Stimulated activated CD8-positive, alpha-beta memory T cell treated with anti-CD3 and anti-CD28 coated beads, Interleukin-7, amount 100 ng/mL, for 1 hour (primary cell): Measurements from ENCODE around the gene PRCP.

Experiments
- DNase-seq, 2 donors: peaks; one replicate each; pipeline ENCODE4 v3.0.0-alpha.2; 2020; ENCODE audit warnings: low read depth in 2 of 2

PRCP gene

GRCh38 chr11:82906931-82907330 lies 6.7 kb upstream of the PRCP start:
- no peak for DNase-seq

GRCh38 chr11:82906236-82906635 lies 6.0 kb upstream of the PRCP start:
- DNase-seq = no peak

- DNase-seq = no peak
These were observed 3.8 kb upstream of the PRCP start for GRCh38 chr11:82903843-82904586.

GRCh38 chr11:82902880-82903279 lies 2.6 kb upstream of the PRCP start:
- no peak for DNase-seq

GRCh38 chr11:82901922-82902485 lies 1.8 kb upstream of the PRCP start:
- DNase-seq = no peak

GRCh38 chr11:82901165-82901921 lies 1.1 kb upstream of the PRCP start, which contains the start of gene DDIAS:
DDIAS (plus strand) TSS chr11:82901736; CDS start chr11:82914739, 13,003 bp downstream.
- peak; percentile 81 to 87 for DNase-seq

GRCh38 chr11:82899957-82900276 lies 313 bp downstream of the PRCP start:
- no peak for DNase-seq

GRCh38 chr11:82899186-82899820 lies 927 bp downstream of the PRCP start:
- DNase-seq = no peak

- no peak for DNase-seq
These were observed 2.0 kb downstream of the PRCP start for GRCh38 chr11:82898241-82898640.

GRCh38 chr11:82896183-82896582 lies 4.0 kb downstream of the PRCP start:
- DNase-seq = no peak

- DNase-seq = no peak
These were observed 4.7 kb downstream of the PRCP start for GRCh38 chr11:82895437-82896091.

- DNase-seq = no peak
These were observed 7.5 kb downstream of the PRCP start for GRCh38 chr11:82892611-82893169.

- no peak for DNase-seq
These were observed 9.3 kb downstream of the PRCP start for GRCh38 chr11:82890936-82891335.

GRCh38 chr11:82890002-82890341 lies 10.3 kb downstream of the PRCP start:
- DNase-seq = no peak

- no peak for DNase-seq
These were observed 10.9 kb downstream of the PRCP start for GRCh38 chr11:82889133-82890001.

GRCh38 chr11:82883853-82884252 lies 16.4 kb downstream of the PRCP start:
- no peak for DNase-seq

- DNase-seq = no peak
These were observed 25.3 kb downstream of the PRCP start for GRCh38 chr11:82874646-82875523.

- no peak for DNase-seq
These were observed 26.3 kb downstream of the PRCP start for GRCh38 chr11:82873919-82874333.

GRCh38 chr11:82872377-82873150 lies 27.7 kb downstream of the PRCP start:
- DNase-seq = no peak
